Kidney tubule cell (primary cell): ENCODE measurements around the gene SPRED2.

Source experiments
- DNase-seq: peaks from one replicate; pipeline ENCODE4 v3.0.0-alpha.2; 2018; ENCODE audit warnings: low spot score

Gene SPRED2, protein sequence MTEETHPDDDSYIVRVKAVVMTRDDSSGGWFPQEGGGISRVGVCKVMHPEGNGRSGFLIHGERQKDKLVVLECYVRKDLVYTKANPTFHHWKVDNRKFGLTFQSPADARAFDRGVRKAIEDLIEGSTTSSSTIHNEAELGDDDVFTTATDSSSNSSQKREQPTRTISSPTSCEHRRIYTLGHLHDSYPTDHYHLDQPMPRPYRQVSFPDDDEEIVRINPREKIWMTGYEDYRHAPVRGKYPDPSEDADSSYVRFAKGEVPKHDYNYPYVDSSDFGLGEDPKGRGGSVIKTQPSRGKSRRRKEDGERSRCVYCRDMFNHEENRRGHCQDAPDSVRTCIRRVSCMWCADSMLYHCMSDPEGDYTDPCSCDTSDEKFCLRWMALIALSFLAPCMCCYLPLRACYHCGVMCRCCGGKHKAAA

DNA sequence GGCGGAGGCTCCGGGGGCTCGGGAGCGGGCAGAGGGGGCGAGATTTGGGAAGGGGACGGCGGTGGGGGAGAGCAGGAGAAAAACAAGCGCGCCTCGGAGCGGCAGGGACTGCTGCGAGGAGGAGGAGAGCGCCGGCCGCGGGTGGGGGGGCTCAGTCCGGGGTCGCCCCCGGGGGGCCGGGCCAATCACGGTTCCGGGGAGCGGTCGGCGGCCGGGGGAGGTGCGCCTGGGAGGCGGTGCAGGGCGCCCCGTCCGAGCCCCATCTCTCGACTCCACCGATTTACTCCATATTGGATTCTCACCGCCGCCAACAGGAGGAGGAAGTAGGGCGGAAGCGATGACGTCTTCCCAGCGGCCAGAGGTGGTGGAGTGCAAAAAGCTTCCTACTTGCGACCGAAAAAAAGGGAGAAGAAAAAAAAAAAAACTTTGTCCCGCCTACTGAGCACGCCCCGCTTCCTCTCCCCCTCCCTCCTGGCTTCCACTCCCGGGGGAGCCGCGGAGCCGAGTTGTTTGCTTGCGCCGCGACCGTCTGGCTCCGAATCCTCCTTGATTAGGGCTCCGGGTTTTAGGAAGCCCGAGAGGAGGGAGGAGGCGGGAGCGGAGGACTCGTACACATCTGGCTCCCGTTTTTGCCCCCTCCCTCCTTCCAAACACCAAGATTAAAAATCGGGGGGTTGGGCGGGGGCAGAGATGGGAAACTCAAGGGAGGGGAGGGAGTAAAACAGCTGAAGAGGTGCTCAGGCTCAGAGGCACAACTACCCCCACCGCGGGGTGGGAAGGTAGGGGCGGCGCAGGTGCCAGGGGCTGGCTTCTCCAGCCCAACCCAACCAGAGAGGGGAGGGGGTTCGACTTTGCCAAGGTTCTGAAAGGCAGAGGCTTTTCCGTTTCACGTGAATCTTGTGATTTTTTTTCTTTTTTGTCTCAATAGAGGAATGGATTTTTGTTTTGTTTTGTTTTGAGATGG lies at the start of gene SPRED2:
TSS of gene SPRED2 (minus strand) at position 373 of the 964 bp plus-strand sequence. CDS start 612 bp downstream, outside the sequence.
- DNase-seq: peak; percentile 98

DNA sequence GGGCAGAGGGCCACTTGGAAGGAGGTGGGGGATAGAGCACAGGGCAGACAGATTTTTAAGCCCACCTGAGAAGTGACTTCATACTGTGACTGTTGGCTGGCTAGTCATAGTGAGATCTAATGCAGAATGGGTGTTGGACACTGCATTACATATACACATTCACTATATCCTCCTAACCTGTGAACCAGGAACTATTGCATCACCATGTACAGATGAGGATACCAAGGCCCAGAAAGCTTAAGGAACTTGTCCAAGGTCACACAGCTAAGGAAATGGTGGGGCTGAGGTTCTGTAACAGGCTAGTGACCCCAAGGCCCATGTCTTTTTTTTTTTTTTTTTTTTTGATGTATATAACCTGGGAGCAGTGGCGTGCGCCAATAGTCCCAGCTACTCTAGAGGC lies 49.6 kb upstream of the SPRED2 start:
- DNase-seq: no peak

DNA sequence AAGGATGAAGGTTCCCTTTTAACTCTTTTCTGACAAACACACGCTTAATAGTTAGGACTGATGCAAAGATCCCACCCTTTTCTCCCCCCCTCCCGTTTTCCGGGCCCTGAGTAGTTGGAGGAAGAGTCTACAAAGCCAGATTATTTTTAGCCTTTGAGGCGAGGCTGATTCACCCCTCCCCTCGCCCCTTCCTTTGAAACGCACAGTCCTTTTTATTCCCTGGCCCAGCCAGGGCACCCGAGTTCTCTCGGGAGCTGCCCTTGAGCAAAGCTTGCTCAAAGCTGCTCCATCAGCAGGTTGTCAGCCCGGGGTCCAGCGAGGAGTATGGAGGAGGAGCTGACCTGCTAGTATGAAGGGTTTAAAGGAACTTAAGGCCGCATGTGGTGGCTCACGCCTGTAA lies 47.1 kb upstream of the SPRED2 start:
- no peak for DNase-seq

DNA sequence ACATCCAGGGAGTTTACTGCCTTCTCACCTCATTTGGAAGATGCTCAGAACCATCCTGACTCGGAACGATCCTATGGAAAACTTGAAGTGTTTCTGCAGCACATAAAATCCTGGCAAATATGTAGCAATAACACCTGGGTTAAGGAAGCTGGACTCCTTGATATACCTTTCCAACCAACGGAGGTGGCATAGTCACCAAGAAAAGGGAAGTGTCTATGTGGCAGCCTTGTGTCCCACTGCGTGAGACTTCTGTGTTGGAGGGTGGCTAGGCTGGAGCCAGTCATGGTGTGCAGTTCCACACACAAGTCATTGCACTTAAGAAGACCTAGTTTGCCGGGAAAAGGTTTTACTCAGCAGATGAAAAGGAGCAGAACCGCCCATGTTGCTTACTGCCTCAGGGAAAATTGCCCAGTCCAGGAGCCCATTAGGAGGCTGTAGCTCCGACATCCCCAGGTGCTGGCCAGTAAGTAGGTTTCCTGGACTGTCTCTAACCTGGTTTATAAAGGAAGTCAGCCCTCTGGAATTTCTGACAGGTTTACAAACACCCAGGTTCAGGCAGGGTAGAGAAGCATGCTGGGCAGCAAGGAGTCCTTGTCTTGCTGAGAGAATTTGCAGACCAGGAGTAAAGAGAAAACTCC lies 46.2 kb upstream of the SPRED2 start:
- no peak for DNase-seq

DNA sequence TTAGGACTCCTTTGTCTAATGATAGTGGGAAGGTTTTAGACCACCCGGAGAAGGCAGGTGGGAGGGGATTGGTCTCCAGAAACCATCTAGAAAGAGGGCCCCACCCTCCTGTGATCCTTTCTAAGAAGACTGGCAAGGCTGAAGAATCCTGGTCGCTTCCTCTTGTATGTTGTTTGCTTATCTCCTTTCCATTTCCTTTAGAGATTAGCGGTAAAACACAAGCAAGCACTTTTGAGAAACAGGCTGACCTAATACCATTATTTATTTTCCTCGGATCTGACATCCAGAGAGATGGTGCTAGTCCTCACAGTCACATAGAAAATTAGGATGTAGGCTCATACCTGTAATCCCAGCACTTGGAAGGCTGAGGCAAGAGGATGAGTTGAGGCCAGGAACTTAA lies 45.2 kb upstream of the SPRED2 start:
- DNase-seq: no peak

DNA sequence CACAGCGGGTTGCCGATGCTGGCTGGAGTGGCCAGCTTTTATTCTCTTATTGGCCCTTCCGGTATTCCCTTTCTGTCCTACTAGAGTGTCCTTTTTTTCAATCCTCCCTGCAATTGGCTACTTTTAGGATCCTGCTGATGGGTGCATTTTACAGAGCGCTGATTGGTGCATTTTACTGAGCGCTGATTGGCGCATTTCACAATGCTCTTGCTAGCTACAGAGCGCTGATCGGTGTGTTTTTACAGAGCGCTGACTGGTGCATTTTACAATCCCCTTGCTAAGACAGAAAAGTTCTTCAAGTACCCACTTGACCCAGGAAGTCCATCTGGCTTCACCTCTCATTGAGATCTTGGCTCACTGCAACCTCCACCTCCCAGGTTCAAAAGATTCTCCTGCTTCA lies 44.4 kb upstream of the SPRED2 start:
- no peak for DNase-seq

DNA sequence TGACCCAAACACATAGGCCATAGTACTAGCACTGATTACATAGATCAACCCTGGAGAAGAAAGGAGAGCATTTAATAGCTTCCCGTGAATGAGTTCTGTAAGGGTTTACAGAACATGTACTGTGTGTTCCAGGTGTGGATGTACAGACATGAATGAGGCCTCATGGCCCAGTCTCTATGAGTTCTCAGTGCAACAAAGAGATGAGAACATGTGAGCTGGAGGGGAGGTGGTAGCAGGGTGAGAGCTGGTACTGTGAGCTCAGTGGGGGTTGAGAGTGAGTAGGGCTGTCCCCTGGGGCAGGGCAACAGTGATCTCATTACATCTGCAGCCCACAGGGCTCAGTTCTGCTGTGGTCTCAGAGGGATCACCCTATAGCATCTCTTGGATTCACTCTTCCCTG lies 42.6 kb upstream of the SPRED2 start:
- no peak for DNase-seq

DNA sequence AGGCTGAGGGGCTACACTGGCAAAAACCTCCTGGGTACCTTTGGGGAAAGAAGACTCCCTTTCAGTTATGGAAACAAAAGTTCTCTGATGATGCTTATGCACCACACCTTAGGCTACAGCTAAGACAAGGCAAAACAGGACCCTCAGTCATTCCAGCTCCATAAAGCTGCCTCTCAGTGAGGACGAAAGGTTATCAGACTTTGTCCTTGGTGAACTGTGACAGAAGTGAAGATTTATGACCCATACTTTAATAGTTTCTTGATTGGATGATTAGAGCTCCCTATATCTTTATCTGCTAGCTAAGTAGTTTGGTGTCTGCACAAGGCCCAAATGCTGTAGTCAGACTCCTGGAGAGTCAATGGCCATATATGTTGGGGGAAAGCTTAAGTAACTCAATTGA lies 40.6 kb upstream of the SPRED2 start:
- DNase-seq: no peak

DNA sequence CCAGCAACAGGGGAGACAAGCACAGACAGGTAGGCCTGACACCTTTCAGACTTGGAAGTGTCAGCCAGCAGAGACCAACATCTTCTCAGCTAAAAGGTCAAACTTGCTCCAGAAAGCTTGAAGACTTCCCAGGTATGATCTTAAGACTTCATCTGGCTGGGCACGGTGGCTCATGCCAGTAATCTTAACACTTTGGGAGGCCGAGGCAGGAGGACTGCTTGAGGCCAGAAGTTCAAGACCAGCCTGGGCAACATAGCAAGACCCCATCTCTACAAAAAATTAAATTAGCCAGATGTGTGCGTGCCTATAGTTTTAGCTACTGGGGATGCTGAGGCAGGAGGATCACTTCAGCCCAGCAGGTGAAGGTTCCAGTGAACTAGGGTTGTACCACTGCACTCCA lies 39.0 kb upstream of the SPRED2 start:
- DNase-seq: no peak

DNA sequence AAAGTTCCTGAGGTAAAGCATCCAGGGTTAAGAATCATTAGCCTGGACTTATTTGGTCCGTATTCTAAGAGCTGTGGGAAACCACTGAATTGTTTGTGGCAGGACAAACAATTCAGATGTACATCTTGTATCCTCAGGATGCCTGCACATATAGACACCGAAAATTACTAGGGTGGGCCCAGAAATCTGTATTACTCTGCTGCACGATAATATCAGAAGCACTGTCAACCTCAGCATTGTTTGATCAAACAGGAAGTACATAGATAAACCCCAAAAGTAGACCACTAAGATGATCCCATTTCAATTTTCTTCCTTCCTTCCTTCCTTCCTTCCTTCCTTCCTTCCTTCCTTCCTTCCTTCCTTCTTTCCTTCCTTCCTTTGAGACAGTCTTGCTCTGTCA lies 34.2 kb upstream of the SPRED2 start:
- DNase-seq: no peak

DNA sequence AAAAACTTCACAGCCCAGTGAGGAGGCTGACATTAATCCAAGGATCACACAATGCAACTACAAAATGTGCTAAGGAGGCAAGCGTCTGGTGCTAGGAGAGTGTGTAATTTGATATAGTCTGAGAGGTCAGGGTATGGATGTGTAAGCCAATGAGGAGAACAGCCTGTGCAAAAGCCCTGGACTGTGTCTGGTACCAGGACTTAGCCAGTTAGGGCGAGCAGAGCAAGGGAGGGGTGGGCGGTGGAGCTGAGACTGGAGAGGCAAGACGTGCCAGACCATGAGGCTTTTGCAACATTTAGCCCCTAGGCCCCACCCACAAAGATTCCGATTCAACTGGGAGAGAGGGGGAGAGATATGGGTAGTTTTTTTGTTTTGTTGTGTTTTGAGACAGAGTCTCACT lies 33.5 kb upstream of the SPRED2 start:
- no peak for DNase-seq

DNA sequence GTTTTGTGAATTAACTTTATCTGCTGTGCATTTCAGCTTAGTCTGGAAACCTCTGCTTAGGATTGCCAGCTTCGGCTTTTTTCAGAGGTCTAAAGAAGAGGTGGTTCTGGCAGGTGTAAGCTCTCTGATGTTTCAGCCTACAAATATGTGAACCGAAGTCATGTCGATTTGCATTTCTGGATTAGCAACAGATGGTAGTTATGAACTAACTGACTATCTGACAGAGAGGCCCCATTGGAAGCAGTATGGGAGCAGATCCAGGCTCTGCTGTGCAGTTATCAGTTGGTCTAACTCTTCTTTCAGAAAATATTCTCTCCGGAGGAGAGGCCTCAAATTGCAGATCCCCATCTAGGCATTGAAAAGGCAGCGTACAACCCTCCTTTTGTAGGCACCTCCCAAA lies 32.7 kb upstream of the SPRED2 start:
- peak; percentile 10 for DNase-seq

DNA sequence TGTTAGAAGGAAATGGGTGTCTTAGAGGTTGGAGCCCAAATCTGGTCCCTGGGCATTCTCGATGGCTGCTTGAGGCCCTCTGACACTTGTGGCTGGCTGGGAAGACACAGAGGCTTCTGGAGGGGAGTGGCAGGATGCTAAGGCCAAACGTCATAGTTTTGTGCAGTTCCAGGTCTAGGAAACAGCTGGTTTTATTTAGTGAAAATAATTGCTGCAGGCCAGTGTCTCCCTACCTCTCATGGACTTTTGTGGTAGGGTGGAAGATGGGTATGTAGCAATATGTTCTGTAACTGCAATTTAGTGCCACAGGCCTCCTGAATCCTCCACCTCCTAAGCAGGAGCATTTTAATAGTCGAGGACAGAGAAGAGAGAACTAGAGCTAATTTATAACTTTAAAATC lies 32.2 kb upstream of the SPRED2 start:
- DNase-seq: no peak

DNA sequence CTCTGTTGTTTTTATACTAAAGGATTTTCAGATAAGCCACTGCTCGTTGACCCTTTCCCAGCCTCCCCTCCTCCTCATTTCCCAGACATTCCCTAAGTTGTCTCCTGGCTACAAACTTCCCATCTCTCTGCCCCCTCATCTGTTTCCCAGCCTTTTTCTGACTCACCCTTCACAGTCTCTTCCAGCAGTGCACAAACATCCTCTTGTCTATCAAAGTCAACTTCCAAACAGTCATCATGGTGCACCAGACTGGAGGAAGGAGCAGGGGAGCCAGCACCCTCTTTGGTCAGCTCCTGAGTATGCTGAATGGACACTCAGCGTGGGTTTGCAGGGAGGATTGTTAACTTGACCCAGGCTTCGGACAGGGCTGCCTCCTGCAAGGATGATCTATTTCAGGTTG lies 26.6 kb upstream of the SPRED2 start:
- DNase-seq: peak; percentile 81

DNA sequence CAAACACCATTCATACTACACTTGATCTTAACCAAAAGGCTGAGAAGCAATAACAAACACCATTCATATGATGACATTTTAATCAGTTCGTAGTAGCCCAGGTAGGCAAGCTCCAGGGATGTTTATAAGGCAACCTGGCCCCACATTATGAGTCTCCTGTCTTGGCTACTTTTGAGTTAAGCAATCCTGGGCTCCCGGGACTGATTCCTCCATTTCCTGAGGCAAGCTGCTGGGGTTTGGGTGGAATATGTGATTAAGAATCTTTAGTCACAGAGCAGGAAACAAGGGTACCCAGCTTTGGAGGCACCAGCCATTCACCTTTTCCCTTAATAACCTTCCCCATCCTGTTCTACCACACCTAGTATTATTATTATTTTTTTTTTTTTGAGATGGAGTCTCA lies 24.5 kb upstream of the SPRED2 start:
- peak; percentile 27 for DNase-seq

DNA sequence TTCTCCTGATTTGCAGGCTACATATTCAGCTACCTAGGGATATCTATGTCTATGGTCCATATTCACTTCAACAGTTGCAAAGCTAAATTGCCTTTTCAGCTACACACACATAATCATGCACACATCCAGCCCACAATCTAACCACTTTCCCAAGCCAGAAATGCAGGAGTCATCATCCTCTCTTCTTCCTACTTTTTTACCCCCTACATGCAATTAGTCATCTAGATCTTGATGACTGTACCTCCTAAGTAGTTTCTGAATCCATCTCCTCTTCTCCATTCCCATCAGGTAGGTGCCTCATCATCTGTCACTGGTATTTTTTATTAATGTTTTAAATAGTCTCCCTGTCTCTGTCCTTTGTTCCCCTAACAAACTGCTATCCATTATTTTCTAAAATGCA lies 23.7 kb upstream of the SPRED2 start:
- DNase-seq: peak; percentile 96

DNA sequence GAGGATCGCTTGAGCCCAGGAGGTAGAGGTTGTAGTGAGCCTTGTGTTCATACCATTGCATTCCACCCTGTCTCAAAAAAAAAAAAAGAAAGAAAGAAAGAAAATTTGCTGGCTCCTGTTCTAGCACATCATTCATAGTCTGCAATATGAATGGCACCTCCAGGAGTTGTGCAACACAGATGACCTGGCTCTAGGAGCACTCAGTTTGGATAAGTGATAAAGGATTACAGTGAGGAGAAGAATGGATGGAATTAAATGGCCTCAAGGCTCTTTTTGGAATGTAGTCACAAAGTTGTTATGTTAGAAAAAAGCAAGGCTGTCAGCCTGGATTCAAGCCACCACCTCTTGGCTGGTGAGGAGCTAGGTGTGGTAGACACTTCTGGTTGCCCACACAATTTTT lies 21.5 kb upstream of the SPRED2 start:
- peak; percentile 35 for DNase-seq

DNA sequence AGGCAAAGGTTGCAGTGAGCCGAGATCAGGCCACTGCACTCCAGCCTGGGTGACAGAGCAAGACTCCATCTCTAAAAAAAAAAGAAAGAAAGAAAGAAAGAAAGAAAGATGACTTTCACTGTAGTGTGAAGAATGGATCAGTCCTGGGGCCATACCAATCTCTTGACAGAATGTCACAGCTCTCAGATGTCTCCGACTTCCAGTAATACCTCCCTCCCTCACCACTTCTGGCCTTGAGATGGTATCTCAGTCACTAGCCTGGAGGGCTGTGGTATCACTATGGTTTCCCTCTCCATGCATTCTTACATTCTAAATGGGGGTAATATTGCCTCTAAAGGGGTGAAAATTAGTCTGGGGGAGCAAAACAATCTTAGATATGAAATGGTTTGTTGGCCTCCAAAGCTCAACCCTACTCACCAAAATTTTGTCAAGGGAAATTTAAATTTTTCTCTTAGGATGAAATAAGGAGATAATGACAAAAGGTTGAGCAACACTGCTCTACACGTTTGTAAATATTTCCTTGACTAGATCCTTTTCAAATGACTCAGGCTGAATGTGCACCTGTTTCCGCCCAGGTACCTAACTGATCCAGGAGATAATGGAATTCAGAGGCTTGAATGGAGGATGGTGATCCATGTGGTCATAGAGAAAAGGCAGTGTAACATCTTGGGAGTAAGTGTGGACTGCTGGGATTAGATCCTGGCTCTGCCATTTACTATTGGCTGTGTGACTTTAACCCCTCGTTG lies 19.9 kb upstream of the SPRED2 start:
- DNase-seq: peak; percentile 74

DNA sequence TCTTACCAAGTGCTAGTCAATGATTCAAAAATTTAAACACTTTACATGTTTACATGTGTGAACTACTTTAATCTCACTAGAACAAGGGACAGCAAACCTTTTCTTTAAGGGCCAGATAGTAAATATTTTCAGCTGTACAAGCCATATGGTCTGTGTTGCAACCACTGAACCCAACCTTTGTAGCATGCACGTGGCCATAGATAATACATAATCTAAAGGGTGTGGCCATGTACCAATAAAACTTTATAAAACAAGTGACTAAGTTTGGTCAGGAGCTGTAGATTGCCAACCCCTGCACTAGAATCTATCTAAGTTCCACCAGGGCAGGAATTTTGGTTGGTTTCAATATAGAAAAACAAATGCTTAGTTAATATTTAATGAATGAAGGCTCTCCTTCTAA lies 18.4 kb upstream of the SPRED2 start:
- no peak for DNase-seq

DNA sequence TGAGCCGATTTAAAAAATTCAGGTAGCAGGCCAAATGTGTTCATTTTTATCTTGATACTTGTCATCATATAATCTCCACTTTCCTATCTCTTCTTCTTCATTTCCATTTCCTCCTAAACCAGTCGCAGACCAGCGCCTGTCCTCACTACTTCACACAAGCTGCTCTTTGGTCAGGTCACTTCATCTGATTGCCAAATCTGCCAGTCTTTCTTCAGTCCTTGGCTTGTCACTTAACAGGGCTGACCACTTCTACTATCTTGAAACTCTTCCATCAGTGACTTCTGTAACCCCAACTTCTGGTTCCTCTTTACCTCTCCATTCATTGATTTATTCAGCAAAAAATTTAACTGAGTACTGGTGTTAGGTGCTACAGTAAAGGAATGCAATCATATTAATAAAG lies 18.0 kb upstream of the SPRED2 start:
- DNase-seq: no peak

DNA sequence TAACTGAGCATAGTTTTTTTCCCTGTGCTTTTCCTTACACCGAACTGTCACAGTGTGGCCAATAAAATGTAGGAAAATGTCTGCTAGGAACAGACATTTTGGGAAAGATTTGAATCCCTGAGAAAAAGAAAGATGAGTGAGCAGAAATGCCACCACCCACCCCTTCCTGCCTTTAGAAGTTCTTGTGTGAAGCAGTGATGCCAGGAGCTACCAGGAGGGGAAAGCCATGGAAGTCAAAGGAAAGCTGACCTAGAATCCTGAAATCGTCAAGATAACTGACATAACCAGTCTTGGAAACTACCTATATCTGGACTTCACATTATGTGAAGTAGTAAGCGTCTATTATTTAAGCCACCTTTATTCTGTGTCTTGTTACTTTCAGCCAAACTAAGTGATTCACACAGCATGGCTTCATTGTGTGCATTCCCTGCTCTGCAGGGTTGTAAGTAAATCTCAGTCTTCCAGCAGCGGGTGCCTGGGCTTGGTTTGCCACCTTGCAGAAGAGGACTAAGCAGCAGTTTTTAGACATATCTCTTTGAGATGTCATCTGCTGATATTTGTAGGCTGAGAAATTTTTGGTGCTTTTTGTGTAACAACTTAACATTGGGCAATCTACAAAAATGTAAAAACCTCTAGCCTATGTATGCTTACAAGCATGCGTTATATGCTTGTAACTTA lies 11.2 kb upstream of the SPRED2 start:
- no peak for DNase-seq
